Calu3 (cell line): Measurements from ENCODE around the gene TMEM222. TPM values are rescaled to one million over a fixed set of nuclear protein-coding genes. Genes with fewer than 3 reads are reported as not detected.
A peak's percentile ranks its signal among the peaks of the same experiment; 100 is the strongest.

ENCODE experiments used
- Bru-seq: library from RNA; stranded (reverse); fragments of 400-500 nt; gene quantifications from one replicate; lab custom pipeline; 2021; lab: Mats Ljungman, UMichigan
- BruChase-seq, 2 experiments: library from RNA; stranded (reverse); fragments of 400-500 nt; gene quantifications; one replicate each; lab custom pipeline; 2021; lab: Mats Ljungman, UMichigan
- BruUV-seq: library from RNA; stranded (reverse); fragments of 400-500 nt; replicated peaks from 2 replicates; lab custom pipeline; 2021; lab: Mats Ljungman, UMichigan
- CTCF ChIA-PET: fragments of 300-600 bp; sonication (Branson Sonifier 250); formaldehyde crosslinking; loops from one replicate; lab custom pipeline; 2022; ENCODE audit warnings: antibody characterized with exemption; lab: Charles Lee
- DNase-seq: peaks from one replicate; pipeline ENCODE4 v3.0.0; 2022
- H3K27ac Mint-ChIP-seq: one replicate; pipeline ENCODE4 v1.8.0; 2022; ENCODE audit warnings: mixed read lengths; ENCODE audit not compliant: unreplicated experiment
- H3K27me3 Mint-ChIP-seq: one replicate; pipeline ENCODE4 v1.8.0; 2022; ENCODE audit warnings: mixed read lengths; ENCODE audit not compliant: unreplicated experiment
- H3K36me3 Mint-ChIP-seq: one replicate; pipeline ENCODE4 v1.8.0; 2022; ENCODE audit warnings: mild to moderate bottlenecking, moderate library complexity, mixed read lengths; ENCODE audit not compliant: insufficient read depth, unreplicated experiment
- H3K4me1 Mint-ChIP-seq: one replicate; pipeline ENCODE4 v1.8.0; 2022; ENCODE audit warnings: mild to moderate bottlenecking, low read depth, mixed read lengths; ENCODE audit not compliant: unreplicated experiment
- H3K4me3 Mint-ChIP-seq: one replicate; pipeline ENCODE4 v1.8.0; 2022; ENCODE audit warnings: mild to moderate bottlenecking, low read depth, moderate library complexity, mixed read lengths; ENCODE audit not compliant: unreplicated experiment
- H3K9me3 Mint-ChIP-seq: one replicate; pipeline ENCODE4 v1.8.0; 2022; ENCODE audit warnings: low read depth, mixed read lengths; ENCODE audit not compliant: unreplicated experiment
- CTCF ChIP-seq: fragments of 200-600 bp; IDR thresholded peaks from one replicate; pipeline ENCODE4 v1.8.0; 2022; ENCODE audit warnings: antibody characterized with exemption; ENCODE audit not compliant: unreplicated experiment
- intact Hi-C: fragments of 100-400 bp; cut with micrococcal nuclease; formaldehyde crosslinking; loops from one replicate; pipeline ENCODE4 v1.10.0; 2022; ENCODE audit not compliant: unreplicated experiment
- long read RNA-seq: library from polyadenylated mRNA; stranded (forward); transcript quantifications from one replicate; pipeline ENCODE4 v2.0.0, GENCODE V29; 2022
- total RNA-seq: library from RNA; stranded (reverse); gene quantifications from 2 replicates; pipeline ENCODE4 v1.2.3, GENCODE V29; 2022

Gene TMEM222
- total RNA-seq, result 30.4 and 32.6 TPM in 2 replicates
- percentile 73 among the genes with signal in this experiment for Bru-seq, nascent RNA
- percentile 72 among the genes with signal in this experiment for BruChase-seq, experiment 1, labeled RNA remaining after a 6-hour chase
- percentile 66 among the genes with signal in this experiment for BruChase-seq, experiment 2, labeled RNA remaining after a 2-hour chase
- long read RNA-seq, transcript TMEM222-211 (6 exons, 1,613 nt), result major isoform, 43 of 53 reads
- long read RNA-seq, partial matches to known transcripts, result 1 of 53 reads
- long read RNA-seq, other reads (novel, unspliced or antisense), result 5 of 53 reads

DNA sequence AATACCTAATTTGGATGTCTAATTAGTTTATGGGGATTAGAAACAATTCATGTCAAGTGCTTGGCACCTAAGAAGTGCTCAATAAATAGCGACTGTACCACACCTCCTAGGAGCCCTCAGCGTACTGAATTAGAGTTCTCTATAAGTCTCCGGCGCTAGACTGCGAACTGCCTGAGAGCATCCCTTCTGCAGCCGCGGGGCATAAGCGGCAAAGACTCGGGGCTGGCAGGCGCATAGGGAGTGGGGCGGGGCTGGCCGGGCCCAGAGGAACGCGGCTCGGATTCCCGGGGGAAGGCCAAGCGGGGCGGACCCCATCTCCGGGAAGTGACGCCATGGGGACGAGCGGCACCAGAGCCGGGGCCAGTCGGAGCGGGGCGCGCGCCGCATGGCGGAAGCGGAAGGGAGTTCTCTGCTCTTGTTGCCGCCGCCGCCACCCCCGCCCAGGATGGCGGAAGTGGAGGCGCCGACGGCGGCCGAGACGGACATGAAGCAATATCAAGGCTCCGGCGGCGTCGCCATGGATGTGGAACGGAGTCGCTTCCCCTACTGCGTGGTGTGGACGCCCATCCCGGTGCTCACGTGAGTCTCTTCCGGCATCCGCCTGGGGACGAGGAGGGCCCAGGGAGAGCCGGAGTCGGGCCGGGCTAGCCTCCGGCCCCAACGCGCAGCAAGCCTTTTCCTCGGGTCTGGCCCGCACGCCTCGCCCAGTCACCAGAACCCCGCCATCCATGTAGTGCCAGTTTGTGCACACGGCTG, at the start of gene TMEM222:
TMEM222 (plus strand) TSS at position 351 of the 756 bp plus-strand sequence; CDS start at position 386, 35 bp downstream.
- no TSS peak for BruUV-seq
- H3K4me1 Mint-ChIP-seq, result no peaks in the 10 kb centered on the region
- CTCF ChIA-PET, result no interaction called here
- H3K36me3 Mint-ChIP-seq, result peaks cover 22% of the 10 kb centered on the region
- H3K4me3 Mint-ChIP-seq, result peak within 1 kb of the TSS; percentile 87
- H3K27me3 Mint-ChIP-seq, result peaks cover 8% of the 10 kb centered on the region
- no peak for TF ChIP-seq CTCF
- peak; percentile 95 for DNase-seq
- H3K27ac Mint-ChIP-seq, result peak within 1 kb of the TSS; percentile 73
- intact Hi-C loops, result no loop called here
- no peaks in the 10 kb centered on the region for H3K9me3 Mint-ChIP-seq

- Mint-ChIP-seq H3K27ac (no peak overlapping the region), H3K4me1 (no peaks in the 10 kb centered on the region), H3K4me3 (no peak overlapping the region), H3K36me3 (no peaks in the 10 kb centered on the region), H3K27me3 (no peaks in the 10 kb centered on the region), H3K9me3 (peaks cover 6% of the 10 kb centered on the region)
- intact Hi-C loops, result no loop called here
- CTCF ChIA-PET, result interaction anchor here (0.6 kb wide), 1 partner anchor 12 kb away, joined by 4 read pairs; no protein-coding TSS in a partner anchor
- no TSS peak for BruUV-seq
- DNase-seq, result no peak
- TF ChIP-seq CTCF, result no peak
Measured at GRCh38 chr1:27274204-27274603, 47.8 kb upstream of the TMEM222 start.

DNA sequence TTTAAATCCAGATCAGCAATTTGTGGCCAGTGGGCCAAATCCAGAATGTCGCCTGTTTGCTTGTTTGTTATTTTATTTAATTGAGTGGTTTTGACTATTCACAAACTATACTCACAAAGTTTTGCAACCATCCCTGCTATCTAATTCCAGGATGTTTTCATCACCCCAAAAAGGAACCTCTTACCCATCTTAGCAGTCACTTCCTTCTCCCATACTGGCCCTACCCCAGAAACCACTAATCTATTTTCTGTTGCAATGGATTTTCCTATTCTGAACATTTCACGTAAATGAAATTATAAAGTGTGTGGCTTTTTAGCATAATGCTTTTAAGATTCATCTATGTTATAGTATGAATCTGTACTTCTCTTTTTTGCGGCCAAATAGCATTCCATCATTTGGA, 46.3 kb upstream of the TMEM222 start:
- no peak for DNase-seq
- no peak overlapping the region for H3K27ac Mint-ChIP-seq
- H3K36me3 Mint-ChIP-seq, result no peaks in the 10 kb centered on the region
- H3K4me3 Mint-ChIP-seq, result no peak overlapping the region
- TF ChIP-seq CTCF, result no peak
- H3K9me3 Mint-ChIP-seq, result peaks cover 6% of the 10 kb centered on the region
- intact Hi-C loops, result no loop called here
- no peaks in the 10 kb centered on the region for H3K4me1 Mint-ChIP-seq
- H3K27me3 Mint-ChIP-seq, result no peaks in the 10 kb centered on the region
- BruUV-seq, result no TSS peak
- CTCF ChIA-PET, result no interaction called here

DNA sequence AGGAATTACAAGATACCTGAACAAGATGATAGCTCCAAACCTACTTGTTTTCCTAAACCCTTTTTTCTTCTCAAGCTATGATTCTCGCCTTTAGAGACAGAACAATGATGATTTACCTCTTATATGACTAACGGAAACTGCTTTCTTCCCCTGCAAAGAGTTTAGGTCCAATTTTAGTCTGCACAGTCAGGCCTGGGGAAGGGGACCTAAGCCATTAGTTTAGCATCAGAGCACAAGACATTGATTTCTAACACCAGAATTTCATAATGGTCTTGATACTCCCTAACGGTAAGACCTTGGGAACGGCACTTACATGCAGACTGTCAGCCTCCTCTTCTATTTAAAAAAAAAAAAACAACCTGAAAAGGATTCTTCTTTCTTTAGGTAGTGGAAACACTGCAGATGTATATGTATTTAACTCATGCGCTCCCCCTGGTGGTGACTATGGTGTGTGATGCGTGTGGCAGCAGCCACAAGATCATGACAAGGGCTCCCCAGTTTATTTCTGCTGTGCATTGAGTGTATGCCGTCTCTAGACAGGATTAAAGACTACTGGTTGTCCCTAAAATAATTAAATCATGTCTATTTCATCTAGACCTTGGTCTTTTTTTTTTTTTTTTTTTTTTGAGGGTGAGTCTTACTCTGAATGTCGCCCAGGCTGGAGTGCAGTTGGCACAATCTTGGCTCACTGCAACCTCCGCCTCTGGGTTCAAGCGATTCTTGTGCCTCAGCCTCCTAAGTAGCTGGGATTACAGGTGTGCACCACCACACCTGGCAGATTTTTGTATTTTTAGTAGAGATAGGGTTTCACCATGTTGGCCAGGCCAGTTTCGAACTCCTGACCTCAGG, 37.3 kb upstream of the TMEM222 start:
- TF ChIP-seq CTCF, result peak; percentile 45
- DNase-seq, result peak; percentile 80
- H3K36me3 Mint-ChIP-seq, result no peaks in the 10 kb centered on the region
- CTCF ChIA-PET, result interaction anchor here (1.0 kb wide), 1 partner anchor 173 kb away, joined by 5 read pairs; no protein-coding TSS in a partner anchor
- no peaks in the 10 kb centered on the region for H3K4me1 Mint-ChIP-seq
- no peaks in the 10 kb centered on the region for H3K9me3 Mint-ChIP-seq
- no peaks in the 10 kb centered on the region for H3K27me3 Mint-ChIP-seq
- H3K27ac Mint-ChIP-seq, result no peak overlapping the region
- intact Hi-C loops, result loop anchor here (1.0 kb wide), 1 partner anchor 182 kb away; no protein-coding TSS in a partner anchor
- no TSS peak for BruUV-seq
- H3K4me3 Mint-ChIP-seq, result no peak overlapping the region
